ENCODE data around the gene NFATC1.

NFATC1 gene

GRCh38 chr18:79564441-79564840 is 168.7 kb downstream of the NFATC1 start:
- DNase-seq = no peak

- no peak for DNase-seq
Observed at GRCh38 chr18:79566771-79567431, 171.2 kb downstream of the NFATC1 start.

GRCh38 chr18:79567481-79568147 is 171.9 kb downstream of the NFATC1 start:
- DNase-seq = no peak

- DNase-seq = no peak
Observed at GRCh38 chr18:79568543-79569205, 172.9 kb downstream of the NFATC1 start.

GRCh38 chr18:79569720-79570119 is 174.0 kb downstream of the NFATC1 start:
- no peak for DNase-seq

- no peak for DNase-seq
Observed at GRCh38 chr18:79570266-79571201, 174.8 kb downstream of the NFATC1 start.

- no peak for DNase-seq
Observed at GRCh38 chr18:79571211-79572092, 175.7 kb downstream of the NFATC1 start.

- DNase-seq = no peak
Observed at GRCh38 chr18:79572093-79572780, 176.5 kb downstream of the NFATC1 start.

- no peak for DNase-seq
Observed at GRCh38 chr18:79572848-79573451, 177.2 kb downstream of the NFATC1 start.

GRCh38 chr18:79573921-79574491 is 178.3 kb downstream of the NFATC1 start:
- DNase-seq = no peak

- no peak for DNase-seq
Observed at GRCh38 chr18:79574938-79575525, 179.3 kb downstream of the NFATC1 start.

- no peak for DNase-seq
Observed at GRCh38 chr18:79575891-79576685, 180.4 kb downstream of the NFATC1 start.

GRCh38 chr18:79576686-79577351 is 181.1 kb downstream of the NFATC1 start:
- DNase-seq = no peak

GRCh38 chr18:79577451-79578395 is 182.0 kb downstream of the NFATC1 start:
- no peak for DNase-seq

GRCh38 chr18:79578396-79579260 is 182.9 kb downstream of the NFATC1 start:
- DNase-seq = no peak

Measured in bone marrow (tissue), 2 donors.